ENCODE results near the gene CPT1B. TPM values are rescaled to one million over a fixed set of nuclear protein-coding genes. Genes with fewer than 3 reads are reported as not detected.

CPT1B gene
- total RNA-seq, 4 donors from 2014 or later: 53.4 to 134 (median 63.7) TPM

GRCh38 chr22:50606946-50607658 lies 28.9 kb upstream of the CPT1B start:
- in situ Hi-C loops (cut with MboI; ENCODE audit: low sequenced_read_pairs in 4 of 4): no loop called here
- TF ChIP-seq POLR2A (IDR thresholded peaks at IDR 0.05): no peak
- TF ChIP-seq CTCF (IDR thresholded peaks at IDR 0.05 in 4 of 5, conservative IDR thresholded peaks at IDR 0.05 in 1 of 5): no peak
- peaks cover 15 to 40% (median 20%) of the 10 kb centered on the region in 3 donors for H3K27me3 ChIP-seq

GRCh38 chr22:50606165-50606945 lies 28.1 kb upstream of the CPT1B start:
- no peak for TF ChIP-seq CTCF (IDR thresholded peaks at IDR 0.05 in 4 of 5, conservative IDR thresholded peaks at IDR 0.05 in 1 of 5)
- no peak for TF ChIP-seq POLR2A (IDR thresholded peaks at IDR 0.05)
- Histone ChIP-seq H3K27me3 (peaks cover 17 to 47% (median 25%) of the 10 kb centered on the region in 3 donors), H3K9me3 (no peaks in the 10 kb centered on the region), H3K4me1 (no peaks in the 10 kb centered on the region), H3K27ac (no peak overlapping the region), H3K36me3 (no peaks in the 10 kb centered on the region), H3K4me3 (no peak overlapping the region)
- peak in 1 of 2 donors; percentile 1 for DNase-seq
- no peak for ATAC-seq
- intact Hi-C loops (cut with DNase I; ENCODE audit: low total_unique reads): no loop called here
- in situ Hi-C loops (cut with MboI; ENCODE audit: low sequenced_read_pairs in 4 of 4): no loop called here

More at GRCh38 chr22:50606946-50607658, 28.9 kb upstream of the CPT1B start:
- ATAC-seq (no peak), DNase-seq (no peak)
- intact Hi-C loops (cut with DNase I; ENCODE audit: low total_unique reads): no loop called here
- Histone ChIP-seq H3K4me1 (no peaks in the 10 kb centered on the region), H3K36me3 (no peaks in the 10 kb centered on the region), H3K9me3 (no peaks in the 10 kb centered on the region), H3K4me3 (no peak overlapping the region), H3K27ac (no peak overlapping the region)

GRCh38 chr22:50605613-50606074 lies 27.4 kb upstream of the CPT1B start:
- ATAC-seq (no peak), DNase-seq (peak in 1 of 2 donors; percentile 8)
- peaks cover 20 to 52% (median 30%) of the 10 kb centered on the region in 3 donors for H3K27me3 ChIP-seq
- no peaks in the 10 kb centered on the region for H3K9me3 ChIP-seq
- no peak for TF ChIP-seq POLR2A (IDR thresholded peaks at IDR 0.05)
- no peak for TF ChIP-seq CTCF (IDR thresholded peaks at IDR 0.05 in 4 of 5, conservative IDR thresholded peaks at IDR 0.05 in 1 of 5)
- no peaks in the 10 kb centered on the region for H3K36me3 ChIP-seq
- no peaks in the 10 kb centered on the region for H3K4me1 ChIP-seq
- H3K4me3 ChIP-seq: no peak overlapping the region
- intact Hi-C loops (cut with DNase I; ENCODE audit: low total_unique reads) (no loop called here), in situ Hi-C loops (cut with MboI; ENCODE audit: low sequenced_read_pairs in 4 of 4) (no loop called here)
- H3K27ac ChIP-seq: no peak overlapping the region

GRCh38 chr22:50605002-50605612 lies 26.9 kb upstream of the CPT1B start:
- no peaks in the 10 kb centered on the region for H3K36me3 ChIP-seq
- H3K4me1 ChIP-seq: no peaks in the 10 kb centered on the region
- no peak for ATAC-seq
- no peak overlapping the region for H3K27ac ChIP-seq
- TF ChIP-seq POLR2A (IDR thresholded peaks at IDR 0.05) (no peak), CTCF (IDR thresholded peaks at IDR 0.05 in 4 of 5, conservative IDR thresholded peaks at IDR 0.05 in 1 of 5) (no peak)
- DNase-seq: peak in 1 of 2 donors; percentile 5
- in situ Hi-C loops (cut with MboI; ENCODE audit: low sequenced_read_pairs in 4 of 4): no loop called here
- no peak overlapping the region for H3K4me3 ChIP-seq
- H3K27me3 ChIP-seq: peaks cover 21 to 54% (median 31%) of the 10 kb centered on the region in 3 donors
- intact Hi-C loops (cut with DNase I; ENCODE audit: low total_unique reads): no loop called here
- no peaks in the 10 kb centered on the region for H3K9me3 ChIP-seq
